Measurements from ENCODE around the gene XYLB. TPM values are rescaled to one million over a fixed set of nuclear protein-coding genes. Genes with fewer than 3 reads are reported as not detected.

Gene XYLB
- total RNA-seq, 1 donor from 2014 or later, result 1.8 TPM

DNA sequence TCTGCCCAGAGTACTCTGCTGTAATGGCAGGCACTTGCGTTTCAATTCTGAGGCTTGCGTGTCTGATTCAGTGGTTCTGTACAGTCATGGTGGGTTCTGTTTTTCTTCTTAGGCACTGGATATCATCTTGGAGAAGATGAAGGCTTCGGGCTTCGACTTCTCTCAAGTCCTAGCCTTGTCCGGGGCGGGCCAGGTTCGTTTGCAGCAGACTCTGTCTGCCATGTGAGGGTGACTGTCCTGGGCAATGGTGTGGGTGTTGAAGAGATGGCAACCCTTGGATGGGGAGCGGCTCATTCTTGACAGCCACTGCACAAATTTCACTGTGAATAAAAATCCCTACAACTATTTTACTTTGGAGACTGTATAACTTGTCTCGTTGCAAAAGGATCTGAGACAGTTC is 16.2 kb downstream of the XYLB start:
- no peak for DNase-seq (ENCODE audit: low read depth in 2 of 2)

DNA sequence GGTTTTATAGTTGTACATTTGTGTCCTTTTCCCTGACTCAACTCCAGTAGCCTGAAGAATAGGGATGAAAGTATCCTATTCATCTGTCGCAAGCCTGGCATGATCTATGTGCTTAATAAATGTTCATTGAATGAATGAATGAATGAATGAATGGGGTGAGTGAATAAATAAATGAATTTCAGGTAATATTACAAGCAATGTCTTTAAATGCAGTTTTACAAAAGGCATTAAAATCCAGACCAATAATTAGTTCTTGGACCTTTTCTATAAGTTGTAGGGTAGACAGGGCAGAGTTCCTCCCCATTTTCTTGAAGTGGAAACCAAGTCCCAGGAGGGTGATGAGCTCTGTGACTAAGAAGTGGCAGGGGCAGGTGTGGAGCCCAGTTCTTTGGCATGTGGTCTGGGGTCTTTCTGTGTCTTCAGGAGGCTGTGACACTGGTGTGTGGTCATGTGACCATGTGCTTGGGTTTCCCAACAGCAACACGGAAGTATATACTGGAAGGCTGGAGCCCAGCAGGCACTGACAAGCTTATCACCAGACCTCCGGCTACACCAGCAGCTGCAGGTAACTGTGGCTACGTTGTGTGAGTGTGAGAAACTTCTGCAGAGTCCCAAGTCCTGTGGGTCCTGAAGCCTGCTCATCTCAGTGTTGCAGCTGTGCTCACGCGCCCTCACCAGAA is 18.3 kb downstream of the XYLB start:
- DNase-seq (ENCODE audit: low read depth in 2 of 2), result no peak

DNA sequence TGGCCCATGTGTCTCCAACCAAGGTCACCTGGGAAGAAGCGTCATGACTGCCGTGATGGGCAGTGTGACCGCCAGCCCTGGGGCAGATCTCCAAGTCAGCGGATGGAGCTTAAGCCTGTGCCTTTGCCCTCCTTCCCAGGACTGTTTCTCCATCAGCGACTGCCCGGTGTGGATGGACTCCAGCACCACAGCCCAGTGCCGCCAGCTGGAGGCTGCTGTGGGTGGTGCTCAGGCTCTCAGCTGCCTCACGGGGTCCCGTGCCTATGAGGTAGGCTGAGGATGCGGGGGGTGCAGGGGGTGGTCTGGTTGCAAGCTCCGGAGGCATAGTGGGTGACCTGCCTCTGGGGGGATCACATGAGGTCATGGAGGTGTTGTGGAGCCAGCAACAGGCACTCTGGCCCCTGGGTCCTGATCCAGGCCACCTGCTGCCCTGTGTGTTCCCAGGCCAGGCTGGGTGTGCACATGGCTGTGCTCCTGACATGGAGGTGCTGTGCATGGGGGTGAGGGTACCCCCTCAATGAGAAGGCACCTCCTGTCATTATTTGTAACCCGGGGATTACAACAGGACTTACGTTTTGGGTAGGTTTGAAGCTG is 19.0 kb downstream of the XYLB start:
- no peak for DNase-seq (ENCODE audit: low read depth in 2 of 2)

DNA sequence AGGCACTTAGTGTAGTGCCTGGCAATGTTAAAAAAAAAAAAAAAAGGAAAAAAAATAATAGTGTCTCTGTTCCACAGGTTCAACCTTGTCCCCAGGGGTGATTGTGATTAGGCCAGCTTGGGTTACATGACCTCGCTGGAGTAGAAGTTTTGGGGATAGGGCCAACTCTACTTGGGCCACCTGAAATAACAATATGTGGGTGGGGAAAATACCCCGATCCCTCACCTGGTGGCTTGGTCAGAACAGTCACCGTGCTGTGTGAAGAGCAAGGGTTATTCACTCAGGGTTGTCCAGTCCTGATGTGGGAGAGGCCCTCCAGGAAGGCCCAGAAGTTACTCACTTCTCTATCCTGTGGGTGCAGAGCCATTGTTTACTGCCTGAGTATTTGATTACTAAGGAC is 19.5 kb downstream of the XYLB start:
- no peak for DNase-seq (ENCODE audit: low read depth in 2 of 2)

DNA sequence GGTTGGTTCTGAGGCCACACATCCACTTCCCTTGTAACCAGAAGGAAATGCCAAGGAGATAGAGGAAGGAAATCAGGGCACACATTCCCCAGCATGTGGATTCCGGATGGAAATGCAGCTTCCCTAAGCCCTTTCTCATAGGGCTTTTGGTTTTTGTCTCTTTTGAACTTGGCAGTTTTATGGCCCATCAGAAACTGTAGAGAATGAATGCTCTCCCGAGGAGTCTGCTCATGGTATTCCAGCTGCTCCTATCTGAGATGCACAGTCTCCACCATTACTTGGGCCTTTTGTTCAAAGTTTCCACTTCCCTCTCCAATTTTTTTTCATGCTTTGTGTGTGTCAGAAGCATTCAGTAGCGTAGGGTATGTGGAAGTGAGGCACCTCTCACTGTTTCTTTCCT is 21.2 kb downstream of the XYLB start:
- DNase-seq (ENCODE audit: low read depth in 2 of 2), result no peak

DNA sequence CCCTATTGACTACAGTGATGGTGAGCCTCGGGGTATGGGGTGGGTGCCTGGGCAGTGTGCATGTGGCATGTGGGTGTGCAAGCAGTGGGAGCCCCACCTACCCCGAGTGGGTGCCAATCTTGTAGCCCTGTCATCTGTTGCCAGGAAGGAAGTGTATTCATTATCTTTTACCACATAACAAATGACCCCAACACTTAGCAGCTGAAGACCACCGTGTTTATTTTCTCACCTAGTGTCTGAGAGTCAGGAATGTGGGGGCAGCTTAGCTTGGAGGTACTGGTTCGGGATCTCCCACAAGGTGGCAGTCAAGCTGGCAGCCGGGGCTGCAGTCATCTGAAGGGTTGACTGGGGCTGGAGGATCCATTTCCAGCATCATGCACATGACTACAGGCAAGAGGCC is 21.7 kb downstream of the XYLB start:
- DNase-seq (ENCODE audit: low read depth in 2 of 2), result no peak

DNA sequence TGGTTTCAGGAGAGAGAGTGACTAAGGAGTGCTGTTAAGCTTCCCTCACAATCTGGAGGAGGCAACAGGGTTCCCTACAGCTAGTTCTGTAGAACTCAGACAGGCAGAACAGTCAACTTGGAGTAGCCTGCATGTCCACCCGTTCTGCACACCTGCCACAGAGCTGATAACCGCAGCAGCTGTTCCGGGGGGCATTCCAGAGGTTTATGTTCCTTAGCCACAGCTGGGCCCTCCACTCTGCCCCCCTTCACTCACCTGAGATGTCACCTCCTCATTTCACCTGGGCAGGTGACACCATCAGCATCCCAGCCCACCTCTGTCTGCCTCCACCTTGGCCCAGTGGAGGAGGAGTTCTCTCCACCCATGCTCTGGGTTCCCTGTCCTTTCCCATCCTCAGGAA is 22.6 kb downstream of the XYLB start:
- no peak for DNase-seq (ENCODE audit: low read depth in 2 of 2)

DNA sequence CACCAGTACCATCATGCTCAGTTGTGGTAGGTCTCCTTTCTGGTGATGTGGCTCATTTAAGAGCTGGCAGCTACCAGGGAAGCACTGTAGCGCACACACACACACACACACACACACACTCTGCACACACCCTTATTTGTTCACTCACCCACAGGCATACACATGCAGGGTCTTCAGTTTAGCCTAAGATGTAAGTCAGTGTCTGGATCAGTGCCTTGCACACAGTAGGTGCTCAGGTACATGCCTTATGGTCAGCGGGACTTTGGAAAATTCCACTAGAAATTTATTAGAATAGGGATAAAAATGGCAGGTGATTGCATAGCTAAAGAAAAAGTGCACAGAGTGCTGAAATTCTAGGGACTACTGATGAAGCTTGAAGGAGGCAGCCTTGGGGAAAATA is 23.6 kb downstream of the XYLB start:
- no peak for DNase-seq (ENCODE audit: low read depth in 2 of 2)

DNA sequence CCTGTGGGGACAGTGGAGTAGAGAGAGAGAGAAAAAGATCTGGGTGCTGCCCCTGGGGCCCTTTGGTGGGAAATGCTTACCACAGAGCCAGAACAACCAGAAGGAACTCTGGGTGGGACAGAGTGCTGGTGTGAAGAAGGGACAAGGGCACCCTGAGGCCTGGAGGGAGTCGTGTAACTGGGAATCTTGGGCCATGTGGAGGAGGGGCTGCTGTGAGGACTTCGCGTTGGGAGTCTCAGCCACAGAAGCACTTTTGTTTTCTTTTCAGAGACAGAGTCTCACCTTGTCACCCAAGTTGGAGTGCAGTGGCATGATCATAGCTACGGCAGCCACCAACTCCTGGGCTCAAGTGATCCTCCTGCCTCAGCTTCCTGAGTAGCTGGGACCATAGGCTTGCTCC is 24.3 kb downstream of the XYLB start:
- DNase-seq (ENCODE audit: low read depth in 2 of 2), result no peak

DNA sequence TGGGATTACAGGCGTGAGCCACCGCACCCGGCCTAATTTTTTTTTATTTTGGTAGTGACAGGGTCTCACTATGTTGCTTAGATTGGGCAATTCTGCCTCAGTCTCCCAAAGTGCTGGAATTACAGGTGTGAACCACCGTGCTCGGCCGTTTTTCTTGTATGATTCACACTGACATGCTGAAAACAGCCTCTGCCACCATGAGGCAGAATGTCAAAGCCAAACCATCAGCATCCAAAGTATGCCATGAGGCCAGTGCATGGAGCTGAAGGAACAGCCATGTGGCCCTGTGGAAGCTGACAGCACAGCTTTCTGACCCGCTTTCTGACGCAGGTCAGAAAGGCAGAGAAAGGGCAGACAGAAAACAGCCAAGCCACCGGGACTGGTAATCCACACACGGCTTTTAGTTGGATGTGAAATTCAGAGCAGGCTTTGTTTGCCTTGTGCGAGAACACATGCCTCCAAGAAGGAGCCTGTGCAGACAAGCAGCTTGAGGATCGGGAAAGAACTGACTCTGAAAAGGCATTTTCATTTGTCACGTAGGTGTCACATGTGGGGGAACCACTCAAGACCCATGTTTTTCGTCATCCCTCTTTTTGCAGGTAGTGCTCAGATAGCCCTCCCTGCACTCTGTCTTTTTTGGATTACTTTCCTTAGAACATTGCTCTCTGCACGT is 25.1 kb downstream of the XYLB start:
- no peak for DNase-seq (ENCODE audit: low read depth in 2 of 2)

DNA sequence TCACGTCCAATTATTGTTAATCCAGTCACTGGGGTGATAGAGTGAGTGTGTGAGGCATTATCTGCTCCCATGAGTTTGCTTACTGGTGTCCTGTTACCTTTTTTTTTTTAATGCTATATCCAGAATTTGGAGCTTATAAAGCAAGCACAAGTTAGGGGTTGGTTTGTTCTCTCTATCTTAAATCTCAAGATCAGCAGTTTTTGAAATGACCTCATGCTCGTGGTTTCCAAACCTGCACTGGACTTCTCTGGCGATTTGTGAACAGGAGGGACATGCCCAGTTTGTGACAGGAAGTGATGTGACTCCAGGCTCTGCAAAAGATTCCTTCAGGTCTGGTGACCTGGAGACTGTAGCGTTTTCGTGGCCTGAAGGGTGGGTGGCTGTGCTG is 25.6 kb downstream of the XYLB start:
- no peak for DNase-seq (ENCODE audit: low read depth in 2 of 2)

DNA sequence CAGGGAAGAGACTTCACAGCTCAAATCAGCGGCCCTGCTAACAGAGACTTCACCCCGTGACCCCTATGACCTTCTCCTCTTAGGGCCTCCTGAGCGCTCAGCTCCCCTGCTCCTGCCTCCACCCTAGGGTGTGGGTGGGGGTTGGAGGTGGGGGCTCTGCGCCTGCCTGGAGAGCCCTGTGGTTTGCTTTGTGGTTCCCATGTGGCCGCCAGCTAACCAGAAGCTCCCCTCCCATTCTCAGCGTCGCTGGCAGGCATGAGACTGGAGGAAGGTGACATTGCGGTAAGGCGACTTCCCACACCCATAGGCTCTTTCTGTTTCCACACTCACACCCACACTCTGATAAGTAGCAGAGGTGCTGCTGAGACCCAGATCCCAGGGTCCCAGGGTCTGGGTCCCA is 27.6 kb downstream of the XYLB start:
- no peak for DNase-seq (ENCODE audit: low read depth in 2 of 2)

DNA sequence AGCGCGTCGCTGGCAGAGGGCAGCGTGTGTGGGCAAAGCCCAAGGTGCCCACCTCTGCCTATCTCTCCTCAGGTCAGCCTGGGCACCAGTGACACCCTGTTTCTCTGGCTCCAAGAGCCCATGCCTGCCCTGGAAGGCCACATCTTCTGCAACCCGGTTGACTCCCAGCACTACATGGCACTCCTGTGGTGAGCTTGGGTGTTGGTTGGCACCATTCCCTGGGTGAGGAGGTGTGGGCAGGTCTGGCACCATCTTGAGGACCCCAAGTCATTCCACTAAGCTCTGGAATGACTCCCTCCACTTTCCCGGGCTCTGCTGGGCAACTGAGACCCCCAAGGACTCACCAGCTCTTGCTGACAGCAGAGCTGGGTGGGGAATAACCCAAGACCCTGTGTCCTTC is 28.5 kb downstream of the XYLB start:
- DNase-seq (ENCODE audit: low read depth in 2 of 2), result no peak

DNA sequence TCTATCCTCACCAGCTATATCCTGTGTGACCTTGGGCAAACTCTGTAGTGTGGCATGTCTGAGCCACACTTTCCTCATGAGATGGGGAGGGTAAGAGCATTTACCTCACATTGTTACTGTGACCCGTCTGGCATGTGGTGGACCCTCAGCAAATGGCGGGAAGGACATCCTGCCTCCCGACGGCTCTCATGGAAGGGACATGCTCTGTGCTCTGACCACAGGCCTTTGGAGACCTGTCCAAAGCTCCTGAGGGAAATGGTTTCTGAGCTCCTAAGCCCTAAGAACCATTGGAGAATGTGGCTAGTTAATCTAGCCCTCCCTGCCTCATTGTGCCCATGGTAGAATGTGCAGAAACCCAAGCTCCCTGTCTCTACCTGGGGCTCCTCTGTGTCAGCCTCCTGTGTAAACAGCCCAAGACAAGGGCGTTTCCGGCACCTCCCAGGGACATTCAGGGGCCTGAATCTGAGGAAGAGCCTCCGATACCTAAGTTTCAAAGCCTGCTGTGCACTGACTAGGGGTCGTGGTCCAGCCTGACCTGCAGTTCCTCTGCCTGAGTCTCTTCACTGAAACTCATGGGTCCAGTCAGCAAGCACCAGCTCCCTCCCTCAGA is 29.0 kb downstream of the XYLB start:
- no peak for DNase-seq (ENCODE audit: low read depth in 2 of 2)

DNA sequence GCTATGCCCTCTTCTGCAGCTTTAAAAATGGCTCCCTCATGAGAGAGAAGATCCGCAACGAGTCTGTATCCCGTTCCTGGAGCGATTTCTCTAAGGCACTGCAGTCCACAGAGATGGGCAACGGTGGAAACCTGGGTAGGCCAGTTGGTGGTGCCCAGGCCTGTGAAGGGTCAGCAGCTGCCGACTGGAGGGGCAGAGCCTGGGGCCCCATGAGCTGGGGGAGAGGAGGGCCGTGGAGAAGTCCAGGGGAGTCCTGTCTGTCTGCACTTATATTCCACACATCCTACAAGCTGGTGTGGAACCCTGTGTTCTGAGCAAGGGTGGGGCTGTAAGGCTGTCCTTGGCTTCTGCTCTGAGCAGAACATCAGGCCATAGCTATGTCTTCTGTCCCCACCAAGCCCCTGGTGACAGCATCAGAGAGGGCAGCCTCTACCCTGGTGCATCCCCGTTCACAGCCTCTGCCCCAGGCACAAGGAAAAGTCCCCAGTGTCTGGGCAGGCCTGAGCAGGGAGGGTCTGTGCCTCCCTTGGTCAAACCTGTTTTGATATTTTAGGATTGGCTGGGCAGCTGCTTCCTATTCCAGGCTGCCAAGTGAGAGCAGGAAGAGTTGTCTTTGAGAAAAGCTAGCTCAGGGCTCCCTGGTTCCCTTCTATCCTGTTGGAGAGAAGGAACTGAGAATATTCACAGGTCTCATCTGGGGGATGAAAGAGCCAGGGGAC is 29.7 kb downstream of the XYLB start:
- no peak for DNase-seq (ENCODE audit: low read depth in 2 of 2)

DNA sequence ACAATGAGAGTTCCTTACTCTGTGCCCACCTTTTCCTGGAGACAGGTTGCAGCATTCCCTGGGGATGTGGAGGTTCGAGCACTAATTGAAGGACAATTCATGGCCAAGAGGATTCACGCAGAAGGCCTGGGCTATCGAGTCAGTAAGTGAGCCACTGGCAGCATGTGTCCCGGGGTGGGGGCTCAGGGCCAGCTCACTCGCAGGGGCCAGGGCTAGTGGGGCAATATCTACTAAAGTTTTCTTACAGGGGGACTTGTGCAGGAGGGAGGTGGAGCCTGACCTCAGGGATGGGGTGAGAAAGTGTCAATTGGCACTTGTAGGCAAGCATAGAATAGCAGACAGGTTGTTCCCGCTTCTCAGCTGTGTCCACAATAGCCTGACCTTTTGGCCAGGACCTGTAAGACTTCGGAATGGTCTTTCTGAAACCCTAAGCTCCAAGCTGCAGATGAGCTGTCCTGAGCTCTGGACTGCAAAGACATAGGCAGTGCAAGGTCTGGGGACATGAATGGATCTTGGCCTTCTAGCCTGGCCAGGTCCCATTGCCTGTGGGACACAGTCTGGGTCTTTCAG is 32.7 kb downstream of the XYLB start:
- no peak for DNase-seq (ENCODE audit: low read depth in 2 of 2)

DNA sequence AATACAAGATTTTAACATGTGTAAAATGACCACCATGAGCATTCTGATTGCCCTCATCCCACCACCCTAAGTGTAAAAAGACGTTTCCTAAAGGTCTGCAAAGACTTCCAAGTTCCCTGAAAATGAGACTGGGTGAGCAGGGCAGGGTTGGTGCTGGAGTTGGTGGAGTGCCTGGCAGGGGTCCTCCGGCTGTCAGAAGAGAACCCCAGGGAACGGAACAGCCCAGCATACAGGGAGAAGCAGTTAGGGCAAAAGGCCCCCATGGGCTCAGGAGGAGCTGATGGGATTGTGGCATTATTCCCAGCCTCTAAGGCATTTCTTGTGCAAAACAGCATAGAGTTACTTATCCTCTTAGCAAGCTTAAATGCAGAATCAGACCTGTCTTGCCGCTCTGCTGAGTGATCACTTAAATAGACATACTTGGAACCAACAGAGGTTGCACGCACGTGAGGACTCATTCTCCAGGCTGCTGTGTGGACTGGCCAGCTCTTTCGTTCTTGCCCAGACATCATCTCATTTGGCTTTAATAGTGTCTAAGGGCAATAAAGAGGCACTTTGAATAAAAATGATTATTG is 36.0 kb downstream of the XYLB start:
- no peak for DNase-seq (ENCODE audit: low read depth in 2 of 2)

DNA sequence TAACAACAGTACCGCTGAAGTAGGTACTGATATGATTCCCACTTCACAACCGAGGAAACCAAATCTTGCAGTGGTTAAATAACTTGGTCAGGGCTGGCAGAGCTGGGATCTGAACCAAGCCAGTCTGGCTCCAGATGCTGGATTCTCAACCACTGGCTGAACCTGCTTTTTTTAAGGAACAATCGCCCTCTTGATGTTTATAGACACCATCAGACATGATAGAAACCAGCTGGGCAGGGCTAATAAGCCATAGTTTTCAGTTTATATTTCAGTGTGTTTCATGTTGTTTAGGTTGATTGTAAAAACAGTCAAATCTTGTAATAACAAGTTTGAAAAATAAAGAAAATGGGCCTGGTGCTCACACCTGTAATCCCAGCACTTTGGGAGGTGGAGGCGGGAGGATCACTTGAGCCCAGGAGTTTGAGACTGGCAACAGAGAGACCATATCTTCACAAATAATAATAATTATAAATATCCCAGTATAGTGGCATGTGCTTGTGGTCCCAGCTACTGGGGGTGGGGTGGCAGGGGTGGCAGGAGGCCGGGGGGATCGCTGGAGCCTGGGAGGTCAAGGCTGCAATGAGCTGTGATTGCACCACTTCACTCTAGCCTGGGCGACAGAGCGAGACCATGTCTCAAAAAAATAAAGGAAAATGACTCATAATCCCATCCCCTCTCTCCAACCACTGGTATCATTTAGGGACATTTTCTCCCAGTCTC is 36.7 kb downstream of the XYLB start:
- DNase-seq (ENCODE audit: low read depth in 2 of 2), result no peak

DNA sequence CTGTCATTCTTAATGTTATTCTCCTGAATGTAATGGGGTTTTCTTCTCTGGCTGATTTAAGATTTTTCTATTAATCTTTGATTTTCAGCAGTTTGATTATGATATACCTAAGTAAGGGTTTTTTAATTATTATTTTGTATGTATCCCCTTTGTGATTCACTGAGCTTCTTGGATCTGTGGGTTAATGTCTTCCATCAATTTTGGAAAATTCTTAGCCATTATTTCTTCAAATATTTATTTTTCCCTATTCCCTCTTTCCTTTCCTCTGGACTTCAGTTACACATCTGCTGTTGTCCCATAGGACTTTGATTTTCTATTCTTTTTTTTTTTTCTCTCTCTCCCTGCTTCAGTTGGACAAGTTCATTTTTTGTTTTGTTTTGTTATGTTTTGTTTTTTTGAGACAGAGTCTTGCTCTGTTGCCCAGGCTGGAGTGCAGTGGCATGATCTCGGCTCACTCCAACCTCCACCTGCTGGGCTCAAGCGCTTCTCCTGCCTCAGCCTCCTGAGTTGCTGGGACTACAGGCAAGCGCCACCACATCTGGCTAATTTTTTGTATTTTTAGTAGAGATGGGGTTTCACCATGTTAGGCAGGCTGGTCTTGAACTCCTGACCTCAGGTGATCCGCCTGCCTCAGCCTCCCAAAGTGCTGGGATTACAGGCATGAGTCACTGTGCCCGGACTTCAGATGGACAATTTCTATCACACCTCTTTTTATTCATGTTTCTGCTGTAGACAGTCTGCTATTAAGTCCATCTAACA is 40.6 kb downstream of the XYLB start:
- no peak for DNase-seq (ENCODE audit: low read depth in 2 of 2)

DNA sequence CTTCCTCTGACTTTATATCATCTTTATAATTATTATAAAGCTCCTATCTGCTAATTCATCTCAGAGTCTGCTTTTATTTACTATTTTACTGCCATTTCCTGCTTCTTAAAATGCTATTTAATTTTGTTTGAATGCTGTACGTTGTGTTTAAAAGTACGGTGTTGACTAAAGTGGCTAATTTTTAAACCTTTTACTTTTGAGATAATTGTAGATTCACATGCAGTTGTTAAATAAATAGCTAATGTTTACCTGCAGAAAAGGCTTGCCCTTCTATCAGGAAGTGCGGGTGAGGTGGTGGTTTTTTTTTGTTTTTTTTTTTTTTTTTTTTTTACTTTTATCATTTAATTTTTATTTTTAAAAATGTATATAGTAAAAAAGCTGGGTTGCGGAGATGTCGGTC is 41.3 kb downstream of the XYLB start:
- no peak for DNase-seq (ENCODE audit: low read depth in 2 of 2)
